Stimulated activated naive B cell treated with anti-CD40 and anti-IgM and Interleukin-4, amounts not matched to agents 10 μg/mL and 1 μg/mL and 100 μg/mL, for 72 hours (primary cell): ENCODE measurements around the gene HOOK1.
A peak's percentile ranks its signal among the peaks of the same experiment; 100 is the strongest.

Experiments
- ATAC-seq, 2 donors: fragments of 150-1000 bp; cut with Tn5 transposase; replicated peaks; 2 replicates each; pipeline ENCODE4 v1.10.0; 2021; ENCODE audit warnings: moderate library complexity in 1 of 2
- DNase-seq: peaks from one replicate; pipeline ENCODE4 v3.0.0; 2021
- H3K27ac Mint-ChIP-seq: one replicate; pipeline ENCODE4 v1.8.0; 2022; ENCODE audit warnings: mild to moderate bottlenecking, mixed read lengths
- H3K27me3 Mint-ChIP-seq, 2 donors: one replicate each; pipeline ENCODE4 v1.8.0; 2022; ENCODE audit warnings: mixed read lengths in 2 of 2
- H3K36me3 Mint-ChIP-seq, 2 donors: one replicate each; pipeline ENCODE4 v1.8.0; 2022; ENCODE audit warnings: mixed read lengths in 2 of 2, mild to moderate bottlenecking in 1 of 2
- H3K4me1 Mint-ChIP-seq, 2 donors: one replicate each; pipeline ENCODE4 v1.8.0; 2022; ENCODE audit warnings: mixed read lengths in 2 of 2, mild to moderate bottlenecking in 1 of 2
- H3K4me3 Mint-ChIP-seq, 2 donors: one replicate each; pipeline ENCODE4 v1.8.0; 2022; ENCODE audit warnings: mild to moderate bottlenecking in 2 of 2, mixed read lengths in 2 of 2, moderate library complexity in 1 of 2
- H3K9me3 Mint-ChIP-seq, 2 donors: one replicate each; pipeline ENCODE4 v1.8.0; 2022; ENCODE audit warnings: mixed read lengths in 2 of 2, mild to moderate bottlenecking in 1 of 2

Gene HOOK1

GRCh38 chr1:59814901-59815825 is at the start of gene HOOK1:
HOOK1 (plus strand) TSS chr1:59814949; CDS start chr1:59815118, 169 bp downstream.
- H3K4me3 Mint-ChIP-seq: no peak within 1 kb of the TSS
- H3K36me3 Mint-ChIP-seq: peaks cover 0 to 3% of the 10 kb centered on the region in 2 donors
- peak; percentile 49 to 51 for ATAC-seq
- H3K27me3 Mint-ChIP-seq: peaks cover 9 to 10% of the 10 kb centered on the region in 2 donors
- no peaks in the 10 kb centered on the region for H3K9me3 Mint-ChIP-seq
- H3K27ac Mint-ChIP-seq: peak within 1 kb of the TSS; percentile 90
- H3K4me1 Mint-ChIP-seq: peaks cover 6% of the 10 kb centered on the region in 2 donors
- no peak for DNase-seq

- ATAC-seq: no peak
- no peaks in the 10 kb centered on the region for H3K4me1 Mint-ChIP-seq
- no peak for DNase-seq
These were observed 49.6 kb upstream of the HOOK1 start for GRCh38 chr1:59765011-59765730.

GRCh38 chr1:59766227-59766855 is 48.4 kb upstream of the HOOK1 start:
- Mint-ChIP-seq H3K9me3 (no peaks in the 10 kb centered on the region), H3K4me3 (no peak overlapping the region), H3K27ac (no peak overlapping the region), H3K27me3 (no peaks in the 10 kb centered on the region), H3K4me1 (no peaks in the 10 kb centered on the region), H3K36me3 (peaks cover 4 to 5% of the 10 kb centered on the region in 2 donors)
- DNase-seq (no peak), ATAC-seq (no peak)

More at GRCh38 chr1:59765011-59765730, 49.6 kb upstream of the HOOK1 start:
- H3K27ac Mint-ChIP-seq: no peak overlapping the region
- H3K4me3 Mint-ChIP-seq: no peak overlapping the region
- H3K36me3 Mint-ChIP-seq: peaks cover 2 to 5% of the 10 kb centered on the region in 2 donors
- no peaks in the 10 kb centered on the region for H3K27me3 Mint-ChIP-seq
- no peaks in the 10 kb centered on the region for H3K9me3 Mint-ChIP-seq

- ATAC-seq: no peak
- H3K4me1 Mint-ChIP-seq: no peaks in the 10 kb centered on the region
- no peaks in the 10 kb centered on the region for H3K27me3 Mint-ChIP-seq
- DNase-seq: no peak
- no peak overlapping the region for H3K4me3 Mint-ChIP-seq
- no peak overlapping the region for H3K27ac Mint-ChIP-seq
- H3K9me3 Mint-ChIP-seq: no peaks in the 10 kb centered on the region
- peaks cover 4 to 5% of the 10 kb centered on the region in 2 donors for H3K36me3 Mint-ChIP-seq
These were observed 47.6 kb upstream of the HOOK1 start for GRCh38 chr1:59767119-59767518.

- H3K4me3 Mint-ChIP-seq: no peak overlapping the region
- no peaks in the 10 kb centered on the region for H3K4me1 Mint-ChIP-seq
- H3K27ac Mint-ChIP-seq: no peak overlapping the region
- ATAC-seq (no peak), DNase-seq (no peak)
- peaks cover 1 to 4% of the 10 kb centered on the region in 2 donors for H3K36me3 Mint-ChIP-seq
- H3K27me3 Mint-ChIP-seq: no peaks in the 10 kb centered on the region
- no peaks in the 10 kb centered on the region for H3K9me3 Mint-ChIP-seq
These were observed 45.7 kb upstream of the HOOK1 start for GRCh38 chr1:59768792-59769735.

GRCh38 chr1:59769736-59770095 is 45.0 kb upstream of the HOOK1 start:
- no peak for DNase-seq
- no peaks in the 10 kb centered on the region for H3K9me3 Mint-ChIP-seq
- H3K27ac Mint-ChIP-seq: no peak overlapping the region
- no peaks in the 10 kb centered on the region for H3K4me1 Mint-ChIP-seq
- no peaks in the 10 kb centered on the region for H3K27me3 Mint-ChIP-seq
- ATAC-seq: no peak
- peaks cover 0 to 4% of the 10 kb centered on the region in 2 donors for H3K36me3 Mint-ChIP-seq
- H3K4me3 Mint-ChIP-seq: no peak overlapping the region

GRCh38 chr1:59771361-59771760 is 43.4 kb upstream of the HOOK1 start:
- H3K27me3 Mint-ChIP-seq: no peaks in the 10 kb centered on the region
- no peak overlapping the region for H3K4me3 Mint-ChIP-seq
- no peak for ATAC-seq
- H3K36me3 Mint-ChIP-seq: peaks cover 0 to 4% of the 10 kb centered on the region in 2 donors
- H3K9me3 Mint-ChIP-seq: no peaks in the 10 kb centered on the region
- H3K27ac Mint-ChIP-seq: no peak overlapping the region
- no peaks in the 10 kb centered on the region for H3K4me1 Mint-ChIP-seq
- DNase-seq: no peak

GRCh38 chr1:59775480-59775879 is 39.3 kb upstream of the HOOK1 start:
- Mint-ChIP-seq H3K9me3 (no peaks in the 10 kb centered on the region), H3K4me3 (no peak overlapping the region), H3K4me1 (no peaks in the 10 kb centered on the region), H3K27ac (no peak overlapping the region), H3K36me3 (peaks cover 0 to 2% of the 10 kb centered on the region in 2 donors), H3K27me3 (no peaks in the 10 kb centered on the region)
- no peak for ATAC-seq
- DNase-seq: no peak

- H3K9me3 Mint-ChIP-seq: no peaks in the 10 kb centered on the region
- no peak overlapping the region for H3K27ac Mint-ChIP-seq
- DNase-seq: no peak
These were observed 37.5 kb upstream of the HOOK1 start for GRCh38 chr1:59776960-59777852.

GRCh38 chr1:59779949-59780348 is 34.8 kb upstream of the HOOK1 start:
- ATAC-seq (no peak), DNase-seq (no peak)
- Mint-ChIP-seq H3K4me3 (no peak overlapping the region), H3K27me3 (no peaks in the 10 kb centered on the region), H3K9me3 (no peaks in the 10 kb centered on the region), H3K27ac (no peak overlapping the region), H3K4me1 (no peaks in the 10 kb centered on the region), H3K36me3 (no peaks in the 10 kb centered on the region)

More at GRCh38 chr1:59776960-59777852, 37.5 kb upstream of the HOOK1 start:
- no peaks in the 10 kb centered on the region for H3K4me1 Mint-ChIP-seq
- H3K36me3 Mint-ChIP-seq: no peaks in the 10 kb centered on the region
- no peak overlapping the region for H3K4me3 Mint-ChIP-seq
- ATAC-seq: no peak
- no peaks in the 10 kb centered on the region for H3K27me3 Mint-ChIP-seq

- H3K9me3 Mint-ChIP-seq: peaks cover 30 to 32% of the 10 kb centered on the region in 2 donors
- no peak overlapping the region for H3K4me3 Mint-ChIP-seq
- no peak for DNase-seq
- H3K4me1 Mint-ChIP-seq: no peaks in the 10 kb centered on the region
- no peak overlapping the region for H3K27ac Mint-ChIP-seq
- H3K27me3 Mint-ChIP-seq: peaks cover 18 to 24% of the 10 kb centered on the region in 2 donors
- peaks cover 17 to 21% of the 10 kb centered on the region in 2 donors for H3K36me3 Mint-ChIP-seq
- no peak for ATAC-seq
These were observed 25.9 kb upstream of the HOOK1 start for GRCh38 chr1:59788825-59789224.

- Mint-ChIP-seq H3K9me3 (peaks cover 15 to 24% of the 10 kb centered on the region in 2 donors), H3K4me1 (no peaks in the 10 kb centered on the region)
These were observed 16.1 kb upstream of the HOOK1 start for GRCh38 chr1:59798600-59798999.

More at GRCh38 chr1:59798600-59798999, 16.1 kb upstream of the HOOK1 start:
- Mint-ChIP-seq H3K27me3 (peaks cover 11 to 19% of the 10 kb centered on the region in 2 donors), H3K4me3 (no peak overlapping the region), H3K27ac (no peak overlapping the region), H3K36me3 (peaks cover 3 to 5% of the 10 kb centered on the region in 2 donors)
- ATAC-seq (no peak), DNase-seq (no peak)
